Measurements from ENCODE around the gene NDOR1.

Gene NDOR1

GRCh38 chr9:137186385-137186784, 19.1 kb upstream of the NDOR1 start:
- DNase-seq (ENCODE audit: low read depth) = no peak
- peaks cover 31% of the 10 kb centered on the region for H3K4me1 ChIP-seq (ENCODE audit: control insufficient read depth, insufficient read depth, low read length)
- no peak overlapping the region for H3K4me3 ChIP-seq (ENCODE audit: low read length)
- H3K9me3 ChIP-seq (ENCODE audit: control insufficient read depth, low read length) = no peaks in the 10 kb centered on the region
- no peak overlapping the region for H3K9ac ChIP-seq (ENCODE audit: low read length)
- H3K36me3 ChIP-seq (ENCODE audit: control insufficient read depth, insufficient read depth, low read length, severe bottlenecking) = peaks cover 55% of the 10 kb centered on the region
- no peaks in the 10 kb centered on the region for H3K27me3 ChIP-seq (replicated peaks; ENCODE audit: control insufficient read depth, insufficient read depth, low read length)

DNA sequence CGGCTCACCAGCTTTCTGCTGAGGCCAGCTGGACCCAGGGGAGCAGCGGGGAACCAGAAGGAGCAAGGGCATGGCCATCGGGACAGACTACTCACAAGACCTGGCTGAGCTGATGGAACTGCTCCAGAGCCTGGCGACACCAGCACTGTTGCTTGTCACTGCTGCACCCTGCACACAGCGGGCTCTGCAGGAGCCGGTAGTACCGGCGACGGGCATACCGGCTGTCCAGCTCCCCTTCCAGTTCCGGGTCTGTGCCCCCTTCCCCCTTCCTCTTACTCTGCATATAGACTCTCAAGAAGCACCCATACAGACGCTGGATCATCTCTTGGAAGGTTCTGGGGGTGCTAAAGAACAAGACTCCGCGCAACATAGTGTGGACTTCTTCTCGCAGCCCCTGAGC, 18.1 kb upstream of the NDOR1 start:
- peaks cover 31% of the 10 kb centered on the region for H3K4me1 ChIP-seq (ENCODE audit: control insufficient read depth, insufficient read depth, low read length)
- no peaks in the 10 kb centered on the region for H3K9me3 ChIP-seq (ENCODE audit: control insufficient read depth, low read length)
- peak overlapping the region; percentile 99 for H3K9ac ChIP-seq (ENCODE audit: low read length)
- no peak for DNase-seq (ENCODE audit: low read depth)
- peak overlapping the region; percentile 99 for H3K4me3 ChIP-seq (ENCODE audit: low read length)
- H3K36me3 ChIP-seq (ENCODE audit: control insufficient read depth, insufficient read depth, low read length, severe bottlenecking) = peaks cover 56% of the 10 kb centered on the region
- H3K27me3 ChIP-seq (replicated peaks; ENCODE audit: control insufficient read depth, insufficient read depth, low read length) = no peaks in the 10 kb centered on the region

DNA sequence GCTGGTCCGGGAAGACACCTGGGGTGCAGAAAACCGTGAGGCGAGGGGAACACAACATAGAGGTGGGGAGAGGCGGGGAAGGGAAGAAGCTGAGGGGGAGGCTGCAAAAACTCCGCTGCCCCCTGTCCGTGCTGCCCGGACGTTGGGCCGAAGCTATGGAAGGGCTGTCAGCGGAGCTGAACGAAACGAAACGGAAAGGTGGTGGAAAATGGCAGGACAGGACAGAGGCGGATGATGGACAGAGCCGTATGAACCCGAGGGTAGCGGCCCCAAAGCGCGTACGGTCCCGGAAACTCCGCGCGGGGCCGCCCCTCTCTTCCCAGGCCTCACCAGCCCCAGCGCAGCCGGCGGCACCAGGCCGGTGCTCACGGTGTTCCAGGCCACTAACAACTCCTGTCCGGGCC, 17.4 kb upstream of the NDOR1 start:
- H3K36me3 ChIP-seq (ENCODE audit: control insufficient read depth, insufficient read depth, low read length, severe bottlenecking) = peaks cover 49% of the 10 kb centered on the region
- DNase-seq (ENCODE audit: low read depth) = no peak
- H3K9ac ChIP-seq (ENCODE audit: low read length) = peak overlapping the region; percentile 99
- no peaks in the 10 kb centered on the region for H3K27me3 ChIP-seq (replicated peaks; ENCODE audit: control insufficient read depth, insufficient read depth, low read length)
- no peaks in the 10 kb centered on the region for H3K9me3 ChIP-seq (ENCODE audit: control insufficient read depth, low read length)
- peaks cover 31% of the 10 kb centered on the region for H3K4me1 ChIP-seq (ENCODE audit: control insufficient read depth, insufficient read depth, low read length)
- peak overlapping the region; percentile 99 for H3K4me3 ChIP-seq (ENCODE audit: low read length)

GRCh38 chr9:137188490-137189296, 16.8 kb upstream of the NDOR1 start, which contains the start of the genes ANAPC2 and SSNA1:
Gene ANAPC2, minus strand, starts transcription at chr9:137188560. Its CDS starts 28 bp downstream, at chr9:137188532.
Gene SSNA1, plus strand, starts transcription at chr9:137188676. Its CDS starts 51 bp downstream, at chr9:137188727.
- Histone ChIP-seq H3K27me3 (replicated peaks; ENCODE audit: control insufficient read depth, insufficient read depth, low read length) (no peaks in the 10 kb centered on the region), H3K4me3 (ENCODE audit: low read length) (peak within 1 kb of the TSS; percentile 99), H3K9me3 (ENCODE audit: control insufficient read depth, low read length) (no peaks in the 10 kb centered on the region), H3K36me3 (ENCODE audit: control insufficient read depth, insufficient read depth, low read length, severe bottlenecking) (peaks cover 43% of the 10 kb centered on the region), H3K9ac (ENCODE audit: low read length) (peak within 1 kb of the TSS; percentile 99), H3K4me1 (ENCODE audit: control insufficient read depth, insufficient read depth, low read length) (peaks cover 31% of the 10 kb centered on the region)
- DNase-seq (ENCODE audit: low read depth) = peak; percentile 96

- H3K9ac ChIP-seq (ENCODE audit: low read length) = peak overlapping the region; percentile 99
- H3K4me3 ChIP-seq (ENCODE audit: low read length) = peak overlapping the region; percentile 99
- H3K9me3 ChIP-seq (ENCODE audit: control insufficient read depth, low read length) = no peaks in the 10 kb centered on the region
- no peaks in the 10 kb centered on the region for H3K27me3 ChIP-seq (replicated peaks; ENCODE audit: control insufficient read depth, insufficient read depth, low read length)
- H3K36me3 ChIP-seq (ENCODE audit: control insufficient read depth, insufficient read depth, low read length, severe bottlenecking) = peaks cover 34% of the 10 kb centered on the region
- H3K4me1 ChIP-seq (ENCODE audit: control insufficient read depth, insufficient read depth, low read length) = peaks cover 31% of the 10 kb centered on the region
- DNase-seq (ENCODE audit: low read depth) = no peak
Observed at GRCh38 chr9:137189297-137190295, 15.9 kb upstream of the NDOR1 start.

- no peaks in the 10 kb centered on the region for H3K27me3 ChIP-seq (replicated peaks; ENCODE audit: control insufficient read depth, insufficient read depth, low read length)
- peaks cover 28% of the 10 kb centered on the region for H3K36me3 ChIP-seq (ENCODE audit: control insufficient read depth, insufficient read depth, low read length, severe bottlenecking)
- no peak overlapping the region for H3K4me3 ChIP-seq (ENCODE audit: low read length)
- H3K4me1 ChIP-seq (ENCODE audit: control insufficient read depth, insufficient read depth, low read length) = peaks cover 32% of the 10 kb centered on the region
- peak overlapping the region; percentile 99 for H3K9ac ChIP-seq (ENCODE audit: low read length)
- no peak for DNase-seq (ENCODE audit: low read depth)
- no peaks in the 10 kb centered on the region for H3K9me3 ChIP-seq (ENCODE audit: control insufficient read depth, low read length)
Observed at GRCh38 chr9:137190315-137190856, 15.1 kb upstream of the NDOR1 start.

DNA sequence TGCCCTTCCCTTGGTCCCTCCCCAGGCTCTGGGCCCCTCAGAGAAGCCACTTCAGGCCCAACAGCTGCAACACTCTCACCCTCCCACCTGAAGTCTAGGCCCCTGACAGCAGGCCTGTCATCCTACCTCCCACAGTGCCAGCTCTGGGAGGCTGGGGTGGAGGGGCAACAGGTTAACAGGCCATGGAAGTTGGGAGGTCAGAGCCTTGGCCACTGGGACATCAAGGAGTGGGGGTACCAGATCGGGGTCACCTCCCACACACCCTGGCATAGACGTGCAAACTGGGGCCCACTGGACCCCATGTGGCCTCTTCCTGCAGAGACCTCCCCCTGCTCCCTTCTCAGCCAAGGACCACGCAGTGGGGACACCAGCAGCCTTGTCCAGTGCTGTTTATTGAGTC, 14.3 kb upstream of the NDOR1 start:
- peaks cover 24% of the 10 kb centered on the region for H3K36me3 ChIP-seq (ENCODE audit: control insufficient read depth, insufficient read depth, low read length, severe bottlenecking)
- H3K27me3 ChIP-seq (replicated peaks; ENCODE audit: control insufficient read depth, insufficient read depth, low read length) = no peaks in the 10 kb centered on the region
- H3K9me3 ChIP-seq (ENCODE audit: control insufficient read depth, low read length) = no peaks in the 10 kb centered on the region
- H3K4me1 ChIP-seq (ENCODE audit: control insufficient read depth, insufficient read depth, low read length) = peaks cover 34% of the 10 kb centered on the region
- DNase-seq (ENCODE audit: low read depth) = no peak
- peak overlapping the region; percentile 1 for H3K9ac ChIP-seq (ENCODE audit: low read length)
- no peak overlapping the region for H3K4me3 ChIP-seq (ENCODE audit: low read length)

DNA sequence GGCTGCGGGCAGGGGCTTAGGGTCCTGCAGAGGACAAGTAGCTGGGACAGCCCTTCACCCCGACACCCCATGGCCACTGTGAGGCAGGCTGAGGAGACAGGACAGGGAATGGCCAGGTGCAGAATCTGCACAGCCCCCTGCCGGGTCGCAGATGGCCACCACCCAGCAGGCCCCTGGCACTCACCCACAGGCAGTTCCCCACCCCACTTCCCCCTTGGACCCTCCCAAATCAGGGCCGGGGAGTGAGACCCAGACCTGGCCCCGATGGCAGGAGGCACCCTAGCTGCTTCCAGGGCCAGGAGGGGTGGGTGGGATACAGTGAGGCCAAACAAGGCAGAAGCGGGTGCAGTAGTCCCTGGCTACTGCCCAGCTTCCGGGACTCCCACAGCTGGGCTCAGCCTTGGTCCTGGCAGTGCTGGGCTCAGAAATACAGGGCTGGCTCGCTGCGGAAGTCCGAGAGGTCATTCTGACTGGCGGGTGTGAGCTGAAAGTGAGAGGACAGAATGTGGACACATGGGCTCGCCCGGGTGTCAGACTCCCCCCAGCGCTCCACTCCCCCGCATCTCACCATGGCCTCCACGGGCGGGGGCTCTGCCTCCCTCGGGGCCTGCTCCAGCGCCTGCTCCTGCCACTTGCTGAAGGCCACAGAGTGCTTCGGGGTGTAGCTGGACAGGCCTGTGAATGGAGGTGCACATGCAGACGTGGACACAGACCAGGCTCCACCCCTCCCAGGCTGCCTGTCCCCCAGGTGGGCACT, 13.6 kb upstream of the NDOR1 start:
- H3K9ac ChIP-seq (ENCODE audit: low read length) = peak overlapping the region; percentile 1
- H3K36me3 ChIP-seq (ENCODE audit: control insufficient read depth, insufficient read depth, low read length, severe bottlenecking) = peaks cover 24% of the 10 kb centered on the region
- H3K9me3 ChIP-seq (ENCODE audit: control insufficient read depth, low read length) = no peaks in the 10 kb centered on the region
- peaks cover 28% of the 10 kb centered on the region for H3K4me1 ChIP-seq (ENCODE audit: control insufficient read depth, insufficient read depth, low read length)
- no peaks in the 10 kb centered on the region for H3K27me3 ChIP-seq (replicated peaks; ENCODE audit: control insufficient read depth, insufficient read depth, low read length)
- no peak overlapping the region for H3K4me3 ChIP-seq (ENCODE audit: low read length)
- no peak for DNase-seq (ENCODE audit: low read depth)

GRCh38 chr9:137192448-137192780, 13.1 kb upstream of the NDOR1 start:
- DNase-seq (ENCODE audit: low read depth) = no peak
- Histone ChIP-seq H3K4me1 (ENCODE audit: control insufficient read depth, insufficient read depth, low read length) (peaks cover 22% of the 10 kb centered on the region), H3K4me3 (ENCODE audit: low read length) (no peak overlapping the region), H3K36me3 (ENCODE audit: control insufficient read depth, insufficient read depth, low read length, severe bottlenecking) (peaks cover 24% of the 10 kb centered on the region), H3K9me3 (ENCODE audit: control insufficient read depth, low read length) (no peaks in the 10 kb centered on the region), H3K27me3 (replicated peaks; ENCODE audit: control insufficient read depth, insufficient read depth, low read length) (no peaks in the 10 kb centered on the region), H3K9ac (ENCODE audit: low read length) (no peak overlapping the region)

- Histone ChIP-seq H3K9ac (ENCODE audit: low read length) (no peak overlapping the region), H3K4me1 (ENCODE audit: control insufficient read depth, insufficient read depth, low read length) (peaks cover 18% of the 10 kb centered on the region), H3K36me3 (ENCODE audit: control insufficient read depth, insufficient read depth, low read length, severe bottlenecking) (peaks cover 24% of the 10 kb centered on the region), H3K27me3 (replicated peaks; ENCODE audit: control insufficient read depth, insufficient read depth, low read length) (no peaks in the 10 kb centered on the region), H3K9me3 (ENCODE audit: control insufficient read depth, low read length) (no peaks in the 10 kb centered on the region), H3K4me3 (ENCODE audit: low read length) (no peak overlapping the region)
- no peak for DNase-seq (ENCODE audit: low read depth)
Observed at GRCh38 chr9:137192859-137193258, 12.6 kb upstream of the NDOR1 start.

All from adipocyte (in vitro differentiated cells).